ENCODE data around the gene EPS8L2. TPM values are rescaled to one million over a fixed set of nuclear protein-coding genes. Genes with fewer than 3 reads are reported as not detected.
A peak's percentile ranks its signal among the peaks of the same experiment; 100 is the strongest.

EPS8L2 gene
- total and polyA plus RNA-seq, 2 of the 4 experiments (the other 2 are of a cell fraction) = 17.2 to 39.4 TPM

- H2BK15ac ChIP-seq (ENCODE audit: low read depth, low read length) = no peak overlapping the region
- in situ Hi-C loops (cut with MboI; ENCODE audit: low sequenced_read_pairs) (no loop called here), dilution Hi-C loops (cut with HindIII; ENCODE audit: low sequenced_read_pairs, unreplicated experiment) (no loop called here), intact Hi-C loops (cut with micrococcal nuclease) (loop anchor here (1.0 kb wide), 1 partner anchor 51 kb away; the partner anchor contains the start of genes DEAF1 and TMEM80)
- DNase-seq (peak; percentile 24), ATAC-seq (ENCODE audit: low read depth) (peak; percentile 33)
- peak overlapping the region; percentile 42 for H2AK9ac ChIP-seq (replicated peaks; ENCODE audit: low read depth, low read length, poor library complexity)
- peak overlapping the region; percentile 38; the same call in 1 of the 2 replicates for H3K27ac ChIP-seq (ENCODE audit: insufficient read depth, low read length)
- H3K23ac ChIP-seq (ENCODE audit: low read depth, low read length) = peak overlapping the region; percentile 87
- peaks cover 28% of the 10 kb centered on the region for H4K20me1 ChIP-seq (ENCODE audit: insufficient read depth, low read length)
- H3K18ac ChIP-seq (ENCODE audit: low read depth, low read length) = no peak overlapping the region
- H2BK20ac ChIP-seq (ENCODE audit: low read depth, low read length) = no peak overlapping the region
- H3K36me3 ChIP-seq (ENCODE audit: control insufficient read depth, insufficient read depth, low read length) = no peaks in the 10 kb centered on the region; the same call in 1 of the 2 replicates
- BruUV-seq (replicated peaks) = no TSS peak
- peak overlapping the region; percentile 100 for H3K4me3 ChIP-seq (ENCODE audit: insufficient read depth, low read depth, low read length)
- H3K56ac ChIP-seq (ENCODE audit: extremely low read depth, insufficient read depth, low read length) = peak overlapping the region; percentile 33; the same call in 1 of the 2 replicates
- no peak overlapping the region; the same call in 1 of the 2 replicates for H3K4ac ChIP-seq (ENCODE audit: low read depth, low read length)
- 0 out of 2 replicates have a peak, but pooled peaks have one; percentile 9 for TF ChIP-seq NFE2L2 (IDR thresholded peaks at IDR 0.05; ENCODE audit: low read depth, low read length)
- TF ChIP-seq RAD21 (IDR thresholded peaks at IDR 0.05; ENCODE audit: low read length) = no peak
- TF ChIP-seq MAFK (IDR thresholded peaks at IDR 0.05; ENCODE audit: low read depth, low read length) = peak; percentile 76
- H3K9me1 ChIP-seq (ENCODE audit: insufficient read depth, low read length) = peaks cover 18% of the 10 kb centered on the region
- H3K27me3 ChIP-seq (ENCODE audit: control insufficient read depth, insufficient read depth, low read length) = no peaks in the 10 kb centered on the region
- H3K4me2 ChIP-seq (ENCODE audit: low read depth, low read length) = peak overlapping the region; percentile 76
- H3K9me3 ChIP-seq (ENCODE audit: control insufficient read depth, insufficient read depth, low read length) = no peaks in the 10 kb centered on the region
- peak overlapping the region; percentile 39 to 57; a peak in 2 of 4 replicates for H4K8ac ChIP-seq (ENCODE audit: low read depth in 2 of 2, low read length in 2 of 2)
- H2BK120ac ChIP-seq (ENCODE audit: low read depth, low read length) = no peak overlapping the region
- peaks cover 14 to 39% of the 10 kb centered on the region in 2 experiments; a peak in 3 of 4 replicates for H3K79me1 ChIP-seq (ENCODE audit: low read depth in 1 of 2, low read length in 2 of 2)
- H2AFZ ChIP-seq (replicated peaks; ENCODE audit: low read length, poor library complexity) = peak overlapping the region; percentile 98
- H4K91ac ChIP-seq (ENCODE audit: insufficient read depth, low read depth, low read length) = no peak overlapping the region
- H3K4me1 ChIP-seq (ENCODE audit: control insufficient read depth, insufficient read depth, low read length) = peaks cover 11% of the 10 kb centered on the region
- peak overlapping the region; percentile 65 for H3K9ac ChIP-seq (ENCODE audit: low read depth, low read length)
- H4K5ac ChIP-seq (ENCODE audit: low read depth, low read length) = no peak overlapping the region
- H2BK5ac ChIP-seq (ENCODE audit: low read depth, low read length, poor library complexity, severe bottlenecking) = no peak overlapping the region
- CTCF ChIA-PET = interaction anchor here (0.6 to 1.9 kb wide), 3 partner anchors 9 to 512 kb away, joined by 3 to 5 read pairs (median 4); no protein-coding TSS in a partner anchor
- H3K14ac ChIP-seq (replicated peaks; ENCODE audit: low read depth, low read length) = peak overlapping the region; percentile 45; the same call in 1 of the 2 replicates
- H2AK5ac ChIP-seq (ENCODE audit: low read depth, low read length) = no peak overlapping the region
- POLR2A ChIA-PET (ENCODE audit: unreplicated experiment) = no interaction called here
- WGBS, 2 experiments (ENCODE audit: extremely low coverage in 2 of 2, insufficient read length in 1 of 2) = 6% methylated on average over 18 of the region's 46 CpGs; no CpG with 5 or more reads in 1 of the 2 experiments
Measured at GRCh38 chr11:746289-747157, 40.5 kb downstream of the EPS8L2 start.
